GM18526 (cell line): Measurements from ENCODE around the gene RNPS1.
A peak's percentile ranks its signal among the peaks of the same experiment; 100 is the strongest.

Experiments used
- POLR2A ChIP-seq: IDR thresholded peaks from 3 replicates; pipeline ENCODE4 v1.6.1; 2011; ENCODE audit not compliant: insufficient read length; ENCODE audit errors: extremely low read depth

Gene RNPS1, protein sequence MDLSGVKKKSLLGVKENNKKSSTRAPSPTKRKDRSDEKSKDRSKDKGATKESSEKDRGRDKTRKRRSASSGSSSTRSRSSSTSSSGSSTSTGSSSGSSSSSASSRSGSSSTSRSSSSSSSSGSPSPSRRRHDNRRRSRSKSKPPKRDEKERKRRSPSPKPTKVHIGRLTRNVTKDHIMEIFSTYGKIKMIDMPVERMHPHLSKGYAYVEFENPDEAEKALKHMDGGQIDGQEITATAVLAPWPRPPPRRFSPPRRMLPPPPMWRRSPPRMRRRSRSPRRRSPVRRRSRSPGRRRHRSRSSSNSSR

DNA sequence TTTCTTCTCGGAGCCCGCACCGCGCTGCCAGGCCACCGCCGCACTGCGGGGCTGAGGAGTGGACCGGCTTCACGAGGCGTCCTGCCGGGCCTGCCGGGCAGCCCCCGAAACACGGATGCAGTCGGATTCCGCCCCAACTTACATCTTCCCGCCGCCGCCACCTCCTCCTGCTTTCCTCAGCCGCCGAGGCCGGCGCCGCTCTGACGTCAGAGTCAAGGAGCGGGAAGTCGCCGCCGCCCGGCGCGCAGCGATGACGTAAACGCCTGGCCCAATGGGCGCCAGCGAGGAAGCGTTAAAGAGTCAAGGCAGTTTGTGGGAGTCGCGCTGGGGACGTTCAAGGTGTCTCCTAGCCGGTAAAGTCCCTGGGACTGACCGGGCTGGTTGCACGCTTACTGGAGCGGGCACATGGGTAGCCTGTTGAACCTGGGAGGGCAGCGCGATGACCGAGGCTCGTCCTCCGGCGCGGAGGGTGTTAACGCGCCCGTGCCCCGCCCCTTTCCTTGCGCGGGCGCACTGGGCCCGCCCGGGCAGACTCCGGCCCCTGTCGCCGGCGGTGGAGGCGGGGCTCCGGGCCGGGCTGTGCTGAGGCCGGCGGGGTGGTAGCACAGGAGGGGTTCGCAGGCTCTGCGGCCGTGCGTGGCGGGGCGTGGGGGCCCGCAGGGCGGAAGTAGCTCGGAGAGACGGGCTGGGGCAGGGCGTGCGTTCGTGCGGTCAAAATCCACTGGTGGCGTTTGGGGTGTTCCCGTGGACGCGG lies at the start of gene RNPS1:
RNPS1 (minus strand) TSS at position 214 of the 754 bp plus-strand sequence. CDS start 3,483 bp downstream, outside the sequence.
- TF ChIP-seq POLR2A, result peak; percentile 93

GRCh38 chr16:2317231-2318020 lies 49.5 kb upstream of the RNPS1 start:
- TF ChIP-seq POLR2A, result no peak

DNA sequence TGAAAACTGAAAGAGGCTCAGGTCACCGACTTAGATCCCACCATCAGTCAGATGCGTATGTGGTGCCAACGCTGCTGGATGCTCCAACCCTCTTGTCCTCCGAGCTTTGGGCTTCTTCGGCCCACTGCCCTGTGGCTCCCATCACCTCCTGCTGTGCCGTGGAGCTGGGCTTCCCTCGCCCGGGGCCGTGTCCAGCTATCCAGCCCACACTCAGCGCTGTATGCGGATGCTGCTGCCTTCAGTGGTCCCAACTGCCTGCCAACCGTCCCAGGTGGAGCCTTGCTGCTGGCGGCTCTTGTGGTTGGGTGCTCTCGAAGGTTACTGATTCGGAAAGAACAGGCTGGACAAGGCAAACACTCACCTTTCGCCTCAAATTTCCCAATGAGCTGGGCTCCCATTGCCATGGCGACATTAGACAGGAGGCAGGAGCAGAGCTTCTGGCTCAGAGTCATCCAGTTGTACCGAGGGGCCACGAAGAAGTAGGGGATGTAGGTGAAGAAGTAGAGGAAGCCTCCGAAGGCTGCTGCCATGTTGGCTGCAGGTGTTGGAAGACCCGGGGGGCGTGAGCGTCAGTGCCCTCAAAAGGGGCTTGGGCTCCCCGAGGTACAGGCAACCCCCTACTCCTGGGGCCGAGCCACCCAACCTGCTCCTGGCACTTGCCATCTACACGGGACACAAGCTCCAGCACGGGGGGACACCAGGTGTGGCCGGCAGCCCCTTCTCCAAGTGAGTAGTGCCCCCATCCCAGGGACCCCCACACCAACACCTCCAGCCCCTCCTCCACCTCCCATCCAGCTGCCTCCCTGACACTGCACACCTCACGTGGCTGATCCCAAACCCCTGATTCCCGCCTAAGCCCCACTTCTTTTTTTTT lies 40.4 kb upstream of the RNPS1 start:
- TF ChIP-seq POLR2A, result no peak

- TF ChIP-seq POLR2A, result no peak
Measured at GRCh38 chr16:2299915-2300192, 31.9 kb upstream of the RNPS1 start.

DNA sequence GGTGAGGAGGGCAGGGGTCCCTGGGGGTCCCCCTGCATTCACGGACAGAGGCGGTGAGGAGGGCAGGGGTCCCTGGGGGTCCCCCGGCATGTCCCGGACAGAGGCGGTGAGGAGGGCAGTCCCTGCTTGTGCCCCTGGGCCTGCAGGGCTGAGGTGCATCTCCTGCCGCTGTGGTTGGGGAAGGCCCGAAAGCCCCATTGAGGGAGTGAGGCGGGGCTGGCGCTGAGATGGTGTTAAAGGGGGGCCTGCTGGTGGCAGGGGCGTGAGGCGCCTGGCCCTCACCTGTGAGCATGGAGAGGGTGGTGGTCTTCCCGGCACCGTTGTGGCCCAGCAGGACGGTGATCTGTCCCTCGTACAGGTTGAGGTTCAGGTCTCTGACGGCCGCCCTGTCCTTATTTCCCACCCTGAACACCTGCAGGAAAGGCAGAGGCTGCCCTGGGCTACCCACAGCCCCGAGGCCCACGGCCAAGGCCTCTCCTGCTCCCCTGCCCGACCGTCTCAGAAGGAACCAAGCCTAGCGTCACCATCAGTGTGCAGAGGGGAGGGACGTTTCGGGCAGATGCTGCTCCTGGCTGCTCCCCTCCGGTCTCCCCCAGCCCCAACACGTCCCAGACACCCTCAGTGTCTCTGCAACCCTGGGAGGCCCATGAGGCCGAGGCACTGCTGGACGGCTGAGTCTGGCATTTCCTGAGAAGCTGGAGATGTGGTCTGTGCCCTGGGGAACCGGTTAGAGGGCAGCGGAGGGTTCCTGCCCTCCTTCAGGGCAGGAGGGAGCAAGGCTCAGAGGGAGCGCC lies 31.4 kb upstream of the RNPS1 start:
- no peak for TF ChIP-seq POLR2A

GRCh38 chr16:2298621-2299020 lies 30.7 kb upstream of the RNPS1 start:
- no peak for TF ChIP-seq POLR2A

- TF ChIP-seq POLR2A, result no peak
Measured at GRCh38 chr16:2297506-2297860, 29.6 kb upstream of the RNPS1 start.

DNA sequence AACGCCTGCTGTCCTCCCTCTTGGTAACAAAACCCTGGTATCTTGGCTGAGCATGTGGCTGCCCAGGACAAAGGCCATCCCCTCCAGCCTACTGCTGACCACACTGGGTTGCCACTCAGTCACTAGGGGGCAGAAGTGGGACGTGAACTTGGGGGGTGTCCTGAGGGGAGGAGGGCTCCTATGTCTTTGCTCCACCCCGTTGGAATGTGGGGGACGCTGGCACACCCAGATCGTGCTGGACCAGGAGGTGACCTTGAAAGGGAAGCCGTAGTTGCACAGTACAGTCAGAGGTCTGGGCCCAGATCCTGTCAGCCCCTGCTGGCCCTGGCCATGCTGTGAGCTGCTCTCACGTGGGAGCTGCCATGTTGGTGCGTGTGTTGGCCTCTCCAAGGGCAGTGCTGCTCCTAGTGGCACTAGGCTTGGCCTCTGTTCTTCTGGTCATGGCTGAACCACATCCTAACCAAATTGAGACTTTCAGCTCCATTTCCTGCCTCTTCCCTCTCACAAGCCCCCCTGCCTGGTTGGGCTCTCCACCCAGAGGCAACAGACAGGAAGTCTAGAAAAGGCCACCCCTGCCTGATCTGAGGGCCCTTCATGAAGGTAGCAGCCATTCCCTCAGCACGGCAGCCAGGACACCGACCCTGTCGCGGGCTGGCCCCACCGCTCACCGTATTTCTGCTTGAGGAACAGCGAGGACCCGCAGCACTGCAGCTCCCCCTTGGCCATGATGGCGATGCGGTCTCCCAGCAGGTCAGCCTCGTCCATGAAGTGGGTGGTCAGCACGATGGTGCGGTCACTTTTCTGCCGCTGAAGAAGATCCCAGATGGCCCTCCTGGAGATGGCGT lies 29.0 kb upstream of the RNPS1 start:
- TF ChIP-seq POLR2A, result no peak

- no peak for TF ChIP-seq POLR2A
Measured at GRCh38 chr16:2295056-2295798, 27.3 kb upstream of the RNPS1 start.

DNA sequence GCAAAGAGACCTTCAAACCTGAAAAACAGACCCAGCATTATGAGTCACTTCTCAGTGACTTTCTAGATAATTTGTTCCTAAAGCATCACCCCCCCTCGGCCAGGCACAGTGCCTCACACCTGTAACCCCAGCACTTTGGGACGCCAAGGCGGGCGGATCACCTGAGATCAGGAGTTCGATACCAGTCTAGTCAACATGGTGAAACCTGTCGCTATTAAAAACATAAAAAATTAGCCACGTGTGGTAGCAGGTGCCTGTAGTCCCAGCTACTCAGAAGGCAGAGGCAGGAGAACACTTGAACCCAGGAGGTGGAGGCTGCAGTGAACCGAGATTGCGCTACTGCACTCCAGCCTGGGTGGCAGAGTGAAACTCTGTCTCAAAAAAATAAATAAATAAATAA lies 24.3 kb upstream of the RNPS1 start:
- no peak for TF ChIP-seq POLR2A

- TF ChIP-seq POLR2A, result no peak
Measured at GRCh38 chr16:2289282-2289681, 21.4 kb upstream of the RNPS1 start.

DNA sequence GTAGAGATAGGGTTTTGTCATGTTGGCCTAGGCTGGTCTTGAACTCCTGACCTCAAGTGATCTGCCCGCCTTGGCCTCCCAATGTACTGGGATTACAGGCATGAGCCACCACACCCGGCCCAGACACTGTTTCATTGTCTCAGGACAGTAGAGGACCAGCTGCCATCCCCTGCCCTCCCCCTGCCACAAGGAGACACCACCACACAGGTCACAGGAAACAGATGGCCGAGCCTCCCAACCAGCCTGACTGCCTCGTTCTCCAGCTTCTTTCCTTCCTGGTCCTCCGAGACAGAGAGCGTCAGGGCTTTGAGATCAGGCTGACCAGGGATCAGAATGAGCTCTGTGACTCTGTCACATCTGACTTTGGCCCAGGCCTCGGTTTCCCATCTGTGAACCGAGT lies 20.8 kb upstream of the RNPS1 start:
- TF ChIP-seq POLR2A, result no peak
